Esophagus mucosa (tissue), 1 donor: ENCODE results near the gene MPPE1. TPM values are rescaled to one million over a fixed set of nuclear protein-coding genes. Genes with fewer than 3 reads are reported as not detected.
A peak's percentile ranks its signal among the peaks of the same experiment; 100 is the strongest.
"Not testable (repeated sequence)": the region's sequence is repeated elsewhere in the genome, so short reads cannot be mapped to it uniquely, and the experiment has no call there.

ENCODE experiments used
- ATAC-seq: fragments of 200-7000 bp; cut with Tn5 transposase; one replicate; pipeline ENCODE4 v1.9.1; 2020
- total RNA-seq: library from RNA; stranded (reverse); gene quantifications from one replicate; pipeline ENCODE4 v1.2.4, GENCODE V29; 2023
- donor health status: DM: yes; HTN: yes; CAD: no.

The MPPE1 gene
- total RNA-seq, 1 donor from 2014 or later, result 25.7 TPM

DNA sequence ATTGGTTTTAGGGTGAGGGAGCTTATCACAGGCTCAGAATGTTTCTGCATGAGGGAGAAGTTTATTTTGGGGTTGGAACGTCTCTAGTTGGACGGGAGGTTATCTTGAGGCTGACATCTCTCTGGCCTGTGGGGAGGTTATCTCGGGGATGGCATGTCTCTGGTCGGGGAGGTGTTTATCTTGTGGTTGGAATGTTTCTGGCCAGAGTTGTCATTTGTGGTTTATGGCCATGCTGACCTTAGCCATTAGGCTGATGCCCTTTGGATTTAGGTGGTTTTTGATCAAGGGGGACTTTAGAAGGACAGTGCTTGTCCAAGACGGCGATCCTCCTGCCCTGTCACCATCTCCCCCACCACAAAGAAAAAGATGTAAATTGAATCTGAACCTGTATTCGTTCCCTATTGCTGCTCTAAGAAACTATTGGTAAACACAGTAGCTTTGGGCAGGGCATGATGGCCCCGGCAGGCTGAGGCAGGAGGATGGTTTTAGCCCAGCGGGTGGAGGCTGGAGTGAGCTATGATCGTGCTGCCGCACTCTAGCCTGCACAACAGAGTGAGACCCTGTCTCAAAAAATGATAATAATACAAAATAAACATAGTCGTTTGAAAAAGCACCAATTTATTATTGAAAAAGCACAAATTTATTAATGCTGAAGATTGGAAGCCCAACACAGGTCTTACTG, 17.8 kb upstream of the MPPE1 start:
- no peak for ATAC-seq

DNA sequence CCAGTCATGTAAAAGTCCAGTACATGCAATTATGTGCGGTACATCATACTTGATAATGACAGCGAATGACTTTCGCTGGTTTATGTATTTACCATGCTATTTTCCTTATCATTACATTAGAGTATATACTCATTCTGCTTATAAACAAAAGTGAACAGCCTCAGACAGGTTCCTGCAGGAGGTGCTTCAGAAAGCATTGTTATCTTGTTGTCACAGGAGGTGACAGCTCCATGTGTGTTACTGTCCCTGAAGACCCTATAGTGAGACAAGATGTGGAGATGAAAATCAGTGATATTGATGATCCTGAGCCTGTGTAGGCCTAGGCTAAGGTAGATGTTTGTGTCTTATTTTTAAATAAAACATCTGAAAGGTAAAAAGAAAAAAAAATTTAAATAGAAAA, 15.3 kb upstream of the MPPE1 start:
- ATAC-seq, result no peak

DNA sequence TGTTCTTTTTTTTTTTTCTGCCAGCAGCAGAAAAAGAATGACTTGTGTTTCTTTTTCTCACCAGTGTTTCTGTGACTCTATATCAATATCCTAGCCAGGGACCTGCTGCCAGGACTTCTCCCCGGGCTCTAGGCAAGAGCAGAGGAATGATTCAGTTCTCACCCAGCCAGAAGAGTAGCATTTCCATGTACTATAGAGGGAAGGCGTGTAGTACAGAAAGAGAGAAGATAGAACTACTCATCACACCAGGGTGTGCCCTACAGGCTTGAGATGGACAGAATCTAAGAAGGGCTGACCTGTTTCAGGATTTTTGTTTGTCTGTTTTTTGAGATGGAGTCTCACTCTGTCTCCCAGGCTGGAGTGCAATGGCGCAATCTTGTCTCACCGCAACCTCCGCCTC, 11.4 kb upstream of the MPPE1 start:
- peak; percentile 98 for ATAC-seq

DNA sequence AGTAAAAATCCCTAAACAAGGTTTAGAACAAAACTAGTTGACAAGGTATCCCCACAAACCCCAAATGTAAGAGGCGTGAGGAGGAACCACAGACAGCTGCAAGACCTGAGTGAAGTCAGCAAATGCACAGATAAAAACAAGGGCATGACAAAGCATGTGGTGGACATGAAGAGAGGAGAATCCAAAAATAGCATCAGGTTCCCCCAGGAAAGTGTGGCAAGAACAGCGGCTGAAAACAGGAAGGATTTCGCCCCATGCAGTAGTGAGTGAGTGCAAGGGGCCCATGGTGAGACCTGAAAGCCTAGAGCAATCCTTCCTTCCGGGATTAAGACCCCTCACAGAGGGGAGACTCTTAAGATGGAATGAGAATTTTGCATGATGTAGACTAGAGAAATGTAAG, 8.8 kb upstream of the MPPE1 start:
- ATAC-seq, result not testable (repeated sequence)

DNA sequence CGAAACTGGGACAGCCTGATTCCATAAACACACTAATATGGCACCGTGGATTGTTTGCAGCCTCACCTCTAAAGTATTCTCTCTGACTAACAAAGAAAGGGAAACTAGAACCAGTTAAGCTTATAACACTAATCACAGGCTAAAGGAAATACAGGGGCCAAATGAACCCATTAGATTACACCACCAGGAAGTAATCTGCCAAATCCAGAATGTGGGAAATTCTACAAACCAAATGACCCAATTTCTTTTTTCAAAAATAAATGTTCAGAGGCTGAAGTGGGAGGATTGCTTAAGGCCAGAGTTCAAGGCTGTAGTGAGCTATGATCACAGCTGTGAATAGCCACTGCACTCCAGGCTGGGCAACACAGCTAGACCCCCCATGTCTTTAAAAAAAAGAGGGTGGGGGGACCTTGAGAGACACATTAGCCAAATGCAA, 1.5 kb upstream of the MPPE1 start:
- peak; percentile 78 for ATAC-seq

DNA sequence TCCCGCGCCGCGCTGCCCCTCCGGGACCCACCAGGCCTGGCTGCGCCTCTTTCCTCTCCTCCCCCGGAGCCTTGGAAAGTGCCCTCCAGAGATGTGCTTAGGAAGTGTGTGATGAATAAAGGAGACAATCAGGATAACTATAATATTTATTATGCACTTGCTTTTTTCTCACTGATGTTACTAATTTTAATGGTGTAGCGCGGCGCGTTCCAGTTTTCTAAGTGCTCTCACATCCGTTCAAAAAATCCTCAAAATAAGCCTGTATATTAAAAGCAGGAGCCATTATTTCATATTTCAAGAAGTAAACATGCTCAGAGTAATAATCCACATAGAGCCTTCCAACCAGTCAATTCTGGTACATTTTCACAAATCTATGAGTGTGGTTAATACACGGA, 941 bp upstream of the MPPE1 start:
- ATAC-seq, result no peak

DNA sequence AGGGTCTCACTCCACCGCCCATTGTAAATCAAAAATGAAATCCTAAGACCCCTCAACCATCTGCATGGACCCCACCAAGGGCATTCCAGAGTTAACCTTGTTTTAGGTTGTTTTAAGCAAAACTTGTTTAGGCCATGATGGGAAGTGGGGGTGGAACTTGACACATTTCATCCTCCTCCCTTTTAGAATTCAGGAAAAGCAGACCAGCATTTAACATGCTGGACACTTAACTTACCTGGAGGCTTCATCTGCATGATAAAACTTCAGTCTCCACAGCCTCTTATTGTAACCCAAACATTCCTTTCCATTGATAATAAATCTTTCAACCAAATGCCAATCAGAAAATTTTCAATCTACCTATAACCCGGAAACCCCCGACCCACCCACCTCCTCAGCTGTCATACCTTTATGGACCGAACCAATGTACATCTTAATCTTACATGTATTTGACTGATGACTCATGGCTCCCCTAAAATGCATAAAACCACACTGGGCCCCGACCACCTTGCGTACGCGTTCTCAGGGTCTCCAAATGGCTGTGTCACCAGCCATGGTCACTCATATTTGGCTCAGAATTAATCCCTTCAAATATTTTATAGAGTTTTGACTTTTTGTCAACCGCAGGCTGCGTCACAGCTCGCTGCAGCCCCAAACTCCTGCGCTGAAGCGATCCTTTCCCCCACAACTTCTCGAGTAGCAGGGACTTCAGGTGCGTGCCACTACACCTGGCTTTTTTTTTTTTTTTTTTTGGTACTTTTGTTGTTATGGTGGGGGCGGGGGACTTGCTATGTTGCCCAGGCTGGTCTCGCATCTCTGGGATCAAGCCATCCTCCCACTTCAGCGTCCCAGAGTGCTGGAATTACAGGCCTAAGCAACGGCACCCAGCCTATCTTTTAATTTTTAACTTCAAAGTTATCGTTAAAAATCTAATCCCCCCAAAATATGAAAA, 917 bp downstream of the MPPE1 start:
- no peak for ATAC-seq

DNA sequence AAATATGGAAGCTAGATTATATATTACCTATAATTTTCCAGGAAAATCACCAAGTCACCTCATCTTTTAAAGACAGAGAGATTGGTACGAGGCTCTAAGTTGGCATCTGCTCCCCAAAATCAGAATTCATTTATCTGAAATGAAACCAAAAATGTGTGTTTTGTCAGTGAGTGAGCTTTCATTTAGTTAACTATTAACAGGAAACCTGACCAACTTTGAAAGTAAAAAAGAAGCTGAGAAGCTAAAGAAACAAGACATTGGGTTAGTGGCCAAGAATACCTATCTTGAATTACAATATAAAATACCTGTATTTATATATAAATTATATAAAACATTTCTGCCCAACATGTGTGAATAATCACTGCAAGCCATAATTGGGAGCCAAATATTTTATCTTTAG, 1.9 kb downstream of the MPPE1 start:
- ATAC-seq, result no peak

DNA sequence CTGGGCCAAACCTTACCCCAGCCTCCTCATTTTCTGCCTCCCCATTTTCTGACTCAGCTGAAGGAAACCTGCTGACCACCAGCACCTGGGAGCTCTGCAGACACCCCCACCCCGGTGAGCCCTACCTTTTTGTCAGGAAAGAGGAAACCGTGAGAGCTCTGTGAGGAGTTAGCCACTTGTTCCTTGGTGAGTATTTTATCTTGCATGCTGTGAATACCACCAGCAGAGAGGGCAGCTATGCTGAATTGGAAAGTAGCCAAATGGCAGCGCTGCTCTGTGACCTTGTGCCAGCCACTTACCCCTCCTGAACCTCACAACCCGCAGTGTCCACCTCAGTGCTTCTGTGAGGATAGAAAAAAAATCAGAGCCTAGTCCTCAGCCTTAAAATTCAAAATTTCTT, 2.5 kb downstream of the MPPE1 start:
- no peak for ATAC-seq

DNA sequence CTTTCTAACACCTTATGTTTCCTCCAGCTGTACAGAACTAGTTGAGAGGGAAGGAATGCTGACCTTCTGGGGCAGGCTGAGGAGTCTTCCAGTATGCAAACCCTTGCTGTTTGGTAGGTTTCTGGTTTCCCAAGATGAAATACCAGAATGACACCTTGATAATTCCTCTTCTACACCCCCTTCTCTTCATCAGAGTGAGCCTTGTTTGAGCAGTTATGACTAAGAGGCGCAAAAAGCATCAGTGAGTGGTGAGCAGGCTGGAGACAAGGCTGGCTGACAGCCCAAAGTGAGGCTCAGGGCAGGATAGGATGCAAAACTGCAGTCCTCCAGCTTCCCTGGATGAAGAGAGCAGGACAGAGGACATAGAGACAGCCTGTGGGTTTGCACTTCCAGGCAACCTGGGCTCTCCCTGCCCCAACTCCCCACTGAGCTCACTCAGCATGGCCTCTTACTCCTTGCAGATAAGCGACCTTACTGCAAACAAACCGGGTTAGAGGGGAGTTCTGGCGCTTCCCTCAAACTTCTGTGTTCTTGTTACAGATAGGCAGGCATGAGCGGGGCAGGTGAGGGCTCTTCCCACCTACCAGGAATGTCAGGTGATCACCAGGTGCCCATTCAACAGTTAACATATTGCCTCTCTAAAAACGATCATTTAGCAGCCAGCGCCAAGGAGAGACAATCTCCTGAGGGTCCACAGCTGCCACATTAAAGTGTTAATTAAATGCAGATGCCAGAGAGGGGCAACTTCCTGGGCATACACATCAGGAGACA, 5.4 kb downstream of the MPPE1 start:
- ATAC-seq, result peak; percentile 58

DNA sequence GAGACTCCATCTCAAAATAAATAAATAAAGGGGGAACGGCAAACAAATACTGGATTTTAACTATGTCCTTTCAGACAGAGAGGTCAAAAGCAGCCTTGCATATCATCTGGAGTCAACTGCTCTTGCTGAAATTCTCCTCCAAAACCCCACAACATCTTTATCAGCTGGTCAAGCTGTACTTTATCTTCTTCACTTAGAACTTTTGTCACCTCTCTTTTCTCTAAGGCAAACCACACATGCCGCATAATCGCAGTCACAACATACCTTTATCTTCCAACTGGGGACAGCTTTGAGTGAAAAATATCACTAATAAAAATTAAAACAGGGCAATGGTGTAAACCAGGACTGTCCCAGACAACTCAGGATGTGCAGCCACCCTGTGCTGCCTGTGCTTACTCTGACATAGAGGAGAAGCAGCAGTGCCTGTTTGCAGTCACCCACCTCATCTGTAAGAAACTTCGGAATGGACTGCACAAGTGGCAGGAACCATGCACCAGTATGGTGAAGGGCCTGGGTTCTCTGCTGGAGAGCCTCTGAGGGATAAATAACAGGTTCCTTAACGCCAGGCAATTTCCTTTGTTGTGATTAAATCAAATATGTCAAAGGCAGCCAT, 6.2 kb downstream of the MPPE1 start:
- no peak for ATAC-seq

DNA sequence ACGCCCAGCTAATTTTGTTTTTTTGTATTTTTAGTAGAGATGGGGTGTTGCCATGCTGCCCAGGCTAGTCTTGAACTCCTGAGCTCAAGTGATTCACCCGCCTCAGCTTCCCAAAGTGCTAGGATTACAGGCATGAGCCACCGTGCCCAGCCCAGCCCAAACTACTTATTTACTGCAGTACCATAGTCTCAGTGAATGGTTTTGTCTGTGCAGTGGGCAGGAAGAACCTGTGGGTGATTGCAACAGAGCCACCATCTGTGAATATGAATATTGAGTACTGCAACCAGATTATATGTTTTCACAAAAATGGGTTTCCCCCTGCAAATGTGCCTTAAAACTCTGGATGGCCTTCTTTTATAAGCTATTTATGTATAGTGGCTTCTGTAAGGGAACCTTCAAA, 9.1 kb downstream of the MPPE1 start:
- peak; percentile 66 for ATAC-seq

DNA sequence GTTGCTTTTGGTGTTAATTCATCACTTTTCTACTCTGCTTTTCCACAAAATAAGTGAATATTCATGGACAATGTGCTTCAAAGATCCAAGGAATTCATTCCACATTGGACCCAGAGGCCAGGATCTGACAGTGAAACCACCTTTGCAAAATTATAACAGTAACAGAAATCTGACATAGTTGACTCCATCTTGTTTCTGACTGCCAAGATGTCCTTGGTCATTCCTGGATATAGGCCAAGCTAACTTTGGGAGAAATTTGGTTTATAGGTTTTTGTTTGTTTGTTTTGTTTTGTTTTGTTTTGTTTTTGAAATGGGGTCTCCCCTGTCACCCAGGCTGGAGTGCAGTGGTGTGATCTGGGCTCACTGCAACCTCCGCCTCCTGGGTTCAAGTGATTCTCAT, 10.3 kb downstream of the MPPE1 start:
- ATAC-seq, result no peak

DNA sequence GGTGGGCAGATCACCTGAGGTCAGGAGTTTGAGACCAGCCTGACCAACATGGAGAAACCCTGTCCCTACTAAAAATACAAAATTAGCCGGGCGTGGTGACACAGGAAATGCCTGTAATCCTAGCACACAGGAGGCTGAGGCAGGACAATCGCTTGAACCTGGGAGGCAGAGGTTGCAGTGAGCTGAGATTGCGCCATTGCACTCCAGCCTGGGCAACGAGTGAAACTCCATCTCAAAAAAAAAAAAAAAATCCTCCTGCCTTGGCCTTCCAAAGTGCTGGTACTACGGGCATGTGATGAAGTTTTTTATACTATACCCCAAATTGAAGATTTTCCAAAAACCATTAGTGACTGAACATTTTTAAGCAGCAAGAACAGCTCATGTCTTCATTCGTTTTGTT, 15.7 kb downstream of the MPPE1 start:
- not testable (repeated sequence) for ATAC-seq

DNA sequence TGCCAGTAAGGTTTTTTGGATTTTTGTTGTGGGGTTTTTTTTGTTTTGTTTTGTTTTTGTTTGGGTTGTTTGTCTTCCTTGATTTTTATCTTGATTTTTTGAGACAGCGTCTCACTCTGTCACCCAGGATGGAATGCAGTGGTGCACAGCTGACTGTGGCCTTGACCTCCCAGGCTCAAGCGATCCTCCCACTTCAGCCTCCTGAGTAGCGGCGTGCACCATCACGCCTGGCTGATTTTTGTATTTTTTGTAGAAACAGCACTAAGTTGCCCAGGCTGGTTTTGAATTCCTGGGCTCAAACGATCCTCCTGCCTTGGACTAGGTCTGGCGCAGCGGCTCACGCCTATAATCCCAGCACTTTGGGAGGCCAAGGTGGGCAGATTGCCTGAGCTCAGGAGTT, 16.4 kb downstream of the MPPE1 start:
- no peak for ATAC-seq

DNA sequence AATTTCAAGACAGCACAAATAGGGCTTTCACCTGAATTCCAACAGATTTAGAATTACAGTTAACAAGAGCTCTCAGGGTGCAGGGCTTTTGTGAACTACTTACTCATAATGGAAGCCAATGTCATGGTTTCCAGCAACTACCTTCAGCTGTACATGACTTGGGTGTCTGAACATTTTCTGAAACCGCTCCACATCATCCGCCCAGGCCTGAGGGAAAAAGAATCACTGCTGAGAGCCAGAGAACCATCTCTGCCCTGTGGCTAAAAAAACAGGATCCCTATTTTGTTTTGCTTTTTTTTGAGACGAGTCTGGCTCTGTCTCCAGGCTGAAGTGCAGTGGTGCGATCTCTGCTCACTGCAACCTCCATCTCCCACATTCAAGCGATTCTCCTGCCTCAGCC, 18.8 kb downstream of the MPPE1 start:
- ATAC-seq, result no peak

DNA sequence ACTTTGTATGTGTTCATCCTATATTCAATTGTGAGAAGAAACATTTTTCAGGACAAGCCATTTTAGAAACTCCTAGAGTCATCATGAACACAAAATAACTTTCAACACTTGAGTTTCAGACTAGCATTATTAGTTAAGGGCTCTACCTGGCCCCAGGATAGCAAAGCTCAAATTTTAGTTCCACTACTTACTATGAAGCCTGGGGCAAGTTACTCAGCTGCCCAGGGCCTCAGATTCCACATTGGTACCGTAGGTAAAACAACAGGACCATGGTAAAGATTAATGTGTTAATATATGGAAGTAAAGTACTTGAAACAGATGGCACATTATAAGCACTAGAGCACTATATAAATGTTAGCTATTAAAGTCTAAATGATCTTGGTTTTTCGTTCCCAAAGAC, 19.4 kb downstream of the MPPE1 start:
- no peak for ATAC-seq

DNA sequence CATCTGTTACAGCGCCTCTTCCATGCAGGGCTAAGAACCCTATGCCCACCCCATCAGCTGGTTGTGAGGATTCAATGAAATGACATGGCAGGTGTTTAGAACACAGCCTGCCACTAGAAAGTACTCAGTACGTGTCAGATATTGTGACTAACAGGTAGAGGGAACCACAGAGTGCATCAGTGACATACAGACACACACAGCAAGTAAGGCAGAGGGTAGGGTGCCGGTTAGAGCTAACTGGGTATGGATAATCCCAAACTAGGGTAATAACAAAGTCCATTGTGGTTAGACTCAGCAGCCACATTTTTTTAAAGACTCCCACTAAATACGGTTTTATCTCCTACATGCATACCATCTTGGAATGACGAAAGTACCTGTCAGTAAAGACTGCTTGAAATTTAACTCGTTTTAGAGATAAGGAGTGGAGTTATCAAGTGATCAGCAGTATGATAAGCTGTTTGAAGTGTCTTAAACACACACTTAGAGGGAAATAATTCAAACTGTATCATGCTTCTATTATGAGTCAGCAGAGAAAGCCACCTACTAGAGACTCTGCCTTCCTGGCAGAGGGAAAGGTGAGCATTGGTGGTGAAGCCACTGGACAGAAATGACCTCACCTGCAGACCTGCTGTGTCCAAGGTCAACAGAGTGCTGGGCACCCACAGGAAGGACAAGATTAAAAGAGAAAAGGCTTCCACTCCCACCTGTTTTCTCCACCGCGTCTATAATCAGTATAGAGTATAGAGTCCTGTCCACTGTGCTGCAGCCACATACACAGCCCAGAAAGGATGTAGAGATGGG, 20.6 kb downstream of the MPPE1 start:
- no peak for ATAC-seq

DNA sequence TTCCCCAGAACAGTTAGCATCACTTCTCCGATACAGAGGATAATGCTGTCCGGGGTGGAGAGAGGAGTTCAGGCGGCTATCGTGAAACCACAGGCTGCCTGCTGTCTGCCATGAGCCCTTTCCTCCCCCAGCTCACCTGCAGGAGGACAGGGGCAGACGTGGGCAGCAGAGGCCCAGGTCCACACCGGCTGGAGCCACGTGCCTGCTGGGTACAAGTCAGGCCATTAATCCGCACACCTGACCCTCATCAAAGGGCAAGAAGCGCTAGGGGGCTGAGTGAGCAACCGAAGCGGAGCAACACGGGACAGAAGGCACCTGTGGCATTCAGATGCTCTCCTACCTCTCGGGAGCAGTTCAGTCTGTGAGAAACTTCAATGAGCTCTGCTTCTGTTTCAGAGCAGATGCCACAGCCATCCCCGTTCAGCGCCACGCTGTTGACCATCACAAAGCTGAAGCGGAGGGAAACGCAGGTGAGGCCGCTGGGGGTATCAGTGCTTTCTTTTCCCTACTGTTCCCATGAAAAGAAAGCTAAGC, 21.5 kb downstream of the MPPE1 start:
- ATAC-seq, result no peak

DNA sequence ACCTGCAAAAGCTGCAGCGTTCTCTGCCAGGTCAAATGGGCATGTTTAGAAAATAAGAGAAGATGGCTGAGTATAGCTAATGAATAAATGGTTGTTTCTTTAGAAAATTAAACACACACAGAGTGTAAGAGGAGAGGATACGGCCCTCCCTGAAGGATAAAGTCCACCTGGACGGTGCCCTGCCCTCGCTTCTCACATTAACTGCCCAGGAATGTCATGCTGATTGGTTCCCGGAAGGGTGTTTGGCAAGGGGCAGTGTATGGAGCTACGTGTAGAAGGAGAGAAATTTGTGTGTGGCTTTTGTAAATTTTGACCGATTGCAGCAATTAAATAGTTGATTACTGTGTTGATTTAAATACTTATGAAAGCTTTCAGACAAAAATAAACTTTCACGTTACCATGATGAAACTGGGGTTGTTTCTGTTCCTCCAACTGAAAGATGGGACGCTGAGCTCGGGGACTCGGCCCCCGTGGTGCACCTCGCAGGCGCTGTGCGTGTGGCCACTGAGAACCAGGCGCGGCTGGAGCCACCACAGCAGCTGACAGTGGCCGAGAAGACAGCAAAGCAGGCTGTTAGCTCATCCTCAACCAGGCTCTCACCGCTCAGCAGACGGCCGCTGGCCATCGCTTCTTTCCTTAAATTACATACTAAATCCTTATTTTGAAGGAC, 22.7 kb downstream of the MPPE1 start:
- no peak for ATAC-seq

DNA sequence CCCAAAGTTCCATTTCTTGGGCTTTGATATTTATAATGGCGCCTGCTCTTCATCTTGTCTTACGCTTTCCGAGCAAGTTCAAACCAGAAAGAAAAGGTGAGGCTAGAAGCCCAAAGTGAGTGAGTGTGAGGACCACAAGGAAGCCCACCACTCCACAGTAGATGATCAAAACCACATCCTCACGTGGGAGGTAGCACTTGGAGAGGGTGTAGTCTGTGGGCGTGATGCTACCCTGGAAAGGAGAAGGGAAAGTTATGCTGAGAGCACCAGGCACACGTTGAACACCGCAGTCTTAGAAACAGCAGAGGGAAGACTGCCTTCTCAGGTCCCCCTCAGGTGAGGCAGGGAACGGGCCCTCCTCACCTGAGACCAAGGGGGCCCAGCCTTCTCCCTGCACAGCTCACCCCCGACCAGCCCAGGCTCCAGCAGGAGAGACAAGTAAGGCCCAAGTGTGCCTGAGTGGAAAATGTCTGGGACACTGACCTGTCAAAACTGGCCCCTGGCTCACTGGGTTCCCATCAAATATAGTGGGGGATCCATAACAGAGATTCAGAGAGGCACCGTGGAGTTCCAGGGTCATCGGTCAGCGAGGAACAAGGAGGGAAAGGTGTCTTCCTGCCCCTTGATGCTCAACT, 23.6 kb downstream of the MPPE1 start:
- ATAC-seq, result no peak
